Testis (tissue), 3 donors: ENCODE measurements around the gene GRIN2C. TPM values are rescaled to one million over a fixed set of nuclear protein-coding genes. Genes with fewer than 3 reads are reported as not detected.

ENCODE experiments used
- DNase-seq: peaks from one replicate; pipeline ENCODE4 v3.0.0-alpha.2; 2019
- H3K27ac ChIP-seq, 2 donors: fragments of 200-600 bp; sonication (generic); one replicate each; pipeline ENCODE4 v1.5.1; 2019
- H3K27me3 ChIP-seq: fragments of 200-600 bp; sonication (generic); one replicate; pipeline ENCODE4 v1.5.1; 2019
- H3K36me3 ChIP-seq: fragments of 200-600 bp; sonication (generic); one replicate; pipeline ENCODE4 v1.5.1; 2017; ENCODE audit warnings: low read depth; ENCODE audit errors: missing control alignments
- H3K4me1 ChIP-seq: fragments of 200-600 bp; sonication (generic); one replicate; pipeline ENCODE4 v1.5.1; 2019
- H3K4me3 ChIP-seq, 2 donors: fragments of 200-600 bp; sonication (generic); one replicate each; pipeline ENCODE4 v1.5.1; 2017 to 2019
- H3K9me3 ChIP-seq: fragments of 200-600 bp; sonication (generic); one replicate; pipeline ENCODE4 v1.5.1; 2017
- CTCF ChIP-seq, 3 experiments: fragments of 450-650 bp in 2 of 3; fragments of 200-600 bp in 1 of 3; sonication (generic) in 1 of 3; IDR thresholded peaks; one replicate each; pipeline ENCODE4 v1.5.1; 2016 to 2019; ENCODE audit warnings: antibody characterized with exemption in 3 of 3, mild to moderate bottlenecking in 2 of 3, moderate library complexity in 1 of 3
- POLR2A ChIP-seq: fragments of 450-650 bp; IDR thresholded peaks from one replicate; pipeline ENCODE4 v1.6.1; 2017; ENCODE audit warnings: antibody characterized with exemption, mild to moderate bottlenecking, moderate library complexity
- WGBS, 2 donors: methylation state at CpG; one replicate each; pipeline ENCODE4 v1.1.5; 2018; 5-methylcytosine and 5-hydroxymethylcytosine counted together
- intact Hi-C: fragments of 100-400 bp; cut with DNase I; formaldehyde crosslinking; loops from one replicate; pipeline ENCODE4 v1.15.1; 2023; ENCODE audit warnings: low total_unique reads
- polyA plus RNA-seq: library from polyadenylated mRNA; stranded (reverse); fragments of 350-450 nt; fragmentation: Illumina TruSeq; extraction: RNeasy Lipid Tissue Mini Kit (QIAGEN cat#74804); gene quantifications from one replicate; pipeline ENCODE4 v1.2.3, GENCODE V29; 2014; ENCODE audit warnings: low read depth, low replicate concordance; ENCODE audit not compliant: insufficient read depth
- total RNA-seq, 2 donors: library from RNA; depleted of rRNA; stranded (reverse); fragments of >200 nt; gene quantifications; one replicate each; pipeline ENCODE4 v1.2.3, GENCODE V29; 2016

Gene GRIN2C
- total and polyA plus RNA-seq, 3 donors from 2014 or later: 7.7 to 20.8 (median 20.1) TPM

DNA sequence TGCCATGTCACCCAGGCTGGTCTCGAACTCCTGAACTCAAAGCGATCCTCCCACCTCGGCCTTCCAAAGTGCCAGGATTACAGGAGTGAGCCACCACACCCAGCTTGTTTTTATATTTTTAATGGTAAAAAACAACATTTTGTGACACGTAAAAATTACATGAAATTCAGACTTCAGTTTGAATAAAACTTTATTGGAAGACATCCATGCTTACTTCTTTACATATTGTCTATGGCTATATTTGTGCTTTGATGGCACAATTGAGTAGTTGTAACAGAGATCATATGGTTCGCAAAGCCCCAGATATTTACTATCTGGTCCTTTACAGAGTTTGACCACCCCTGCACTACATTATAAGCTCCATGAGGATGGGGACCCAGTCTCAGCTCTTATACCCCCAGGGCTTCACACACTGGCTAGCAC, 14.9 kb upstream of the GRIN2C start:
- intact Hi-C loops: no loop called here
- Histone ChIP-seq H3K4me1 (peaks cover 21% of the 10 kb centered on the region), H3K27ac (no peak overlapping the region), H3K4me3 (no peak overlapping the region), H3K36me3 (no peaks in the 10 kb centered on the region), H3K9me3 (no peaks in the 10 kb centered on the region), H3K27me3 (no peaks in the 10 kb centered on the region)
- DNase-seq: no peak
- no peak for TF ChIP-seq CTCF (IDR thresholded peaks at IDR 0.05)
- TF ChIP-seq POLR2A: no peak
- 83 to 95% methylated on average over 5 of the region's 5 CpGs for WGBS, 2 donors

GRCh38 chr17:74873874-74874614, 14.4 kb upstream of the GRIN2C start:
- DNase-seq: no peak
- no peaks in the 10 kb centered on the region for H3K27me3 ChIP-seq
- H3K4me1 ChIP-seq: peaks cover 27% of the 10 kb centered on the region
- WGBS, 2 donors: 46 to 54% methylated on average over 6 of the region's 6 CpGs
- H3K4me3 ChIP-seq: peak overlapping the region; percentile 74 to 89
- H3K27ac ChIP-seq: peak overlapping the region; percentile 76 to 91
- intact Hi-C loops: no loop called here
- no peaks in the 10 kb centered on the region for H3K9me3 ChIP-seq
- H3K36me3 ChIP-seq: no peaks in the 10 kb centered on the region
- no peak for TF ChIP-seq POLR2A
- TF ChIP-seq CTCF (IDR thresholded peaks at IDR 0.05): no peak

DNA sequence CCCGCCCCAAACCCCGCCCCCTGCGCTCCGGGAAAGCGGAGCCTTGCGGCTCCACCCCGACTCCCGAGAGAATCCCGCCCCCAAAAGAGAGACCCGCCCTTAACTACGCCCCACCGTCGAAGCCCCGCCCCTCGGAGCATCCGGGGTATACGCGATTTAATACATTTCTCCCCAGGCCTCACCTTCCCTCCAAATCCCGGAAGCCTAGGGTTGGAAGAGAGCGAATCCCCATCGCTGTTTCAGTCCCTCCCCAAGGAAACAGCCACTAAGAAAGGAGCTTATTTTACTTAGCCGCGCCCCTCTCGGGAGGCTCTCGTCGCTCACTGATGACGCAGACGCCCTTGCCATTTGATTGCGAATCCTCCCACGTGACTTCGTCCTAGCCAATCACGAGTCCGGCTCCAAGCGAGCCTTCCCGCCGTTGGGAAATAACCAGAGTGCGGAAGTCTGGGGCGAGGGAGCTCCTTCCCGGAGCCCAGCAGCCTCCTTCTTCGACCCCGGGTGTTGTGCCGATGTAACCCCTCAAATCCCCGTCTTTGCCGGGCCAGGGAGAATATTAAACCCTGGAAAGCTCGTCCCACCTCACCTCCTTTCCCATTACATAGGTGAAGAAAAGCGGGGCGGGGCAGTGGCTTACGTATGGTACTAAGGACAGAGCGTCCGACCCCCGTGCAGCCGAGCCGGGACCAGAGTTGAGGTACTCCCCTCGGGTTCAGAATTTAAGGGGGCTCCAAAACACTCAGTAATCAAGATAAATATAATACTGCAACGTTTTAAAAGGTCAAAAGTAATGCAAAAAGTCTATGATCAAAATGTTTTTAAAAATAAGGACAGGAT, 13.6 kb upstream of the GRIN2C start:
- intact Hi-C loops: no loop called here
- Histone ChIP-seq H3K27me3 (no peaks in the 10 kb centered on the region), H3K36me3 (no peaks in the 10 kb centered on the region), H3K4me3 (peak overlapping the region; percentile 74 to 89), H3K4me1 (peaks cover 35% of the 10 kb centered on the region), H3K27ac (peak overlapping the region; percentile 76 to 91), H3K9me3 (no peaks in the 10 kb centered on the region)
- DNase-seq: peak; percentile 100
- TF ChIP-seq CTCF (IDR thresholded peaks at IDR 0.05) (peak in 2 of 3 experiments; percentile 7 to 16), POLR2A (peak; percentile 36)
- WGBS, 2 donors: 0% methylated on average over 48 to 49 of the region's 55 CpGs

DNA sequence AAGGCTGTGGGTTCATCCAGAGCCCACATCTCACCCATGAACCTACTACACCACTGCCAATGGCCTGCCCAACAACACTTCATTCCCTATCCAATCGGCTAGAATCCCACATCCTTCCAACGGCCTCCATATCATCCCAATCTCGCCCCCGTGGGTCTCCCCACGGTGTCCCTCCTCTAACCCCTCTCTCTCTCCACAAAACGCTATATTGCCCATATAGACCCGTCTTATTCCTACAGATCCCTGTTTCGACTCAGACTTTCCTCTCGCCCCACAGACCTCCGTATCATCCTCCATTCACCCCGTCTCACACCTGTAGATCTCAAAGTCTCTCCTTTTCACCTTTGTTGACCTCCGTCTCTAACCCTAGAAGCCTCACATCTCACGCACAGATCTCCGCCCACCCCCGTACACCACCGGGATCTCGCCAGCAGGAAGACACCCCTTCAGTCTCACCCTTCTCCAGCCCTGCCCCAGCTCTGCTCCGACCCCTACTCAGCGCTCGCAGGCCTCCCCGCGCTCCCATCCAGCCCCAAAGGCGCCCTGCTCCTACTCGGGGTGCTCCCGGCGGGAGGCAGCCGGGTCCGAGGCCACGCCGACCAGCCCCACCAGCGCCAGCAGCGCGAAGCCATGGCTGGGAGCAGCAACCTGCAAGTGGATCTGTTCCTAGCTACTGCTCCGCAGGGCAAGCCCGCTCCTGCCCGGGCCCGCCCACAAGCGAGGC, 12.8 kb upstream of the GRIN2C start, which contains the start of gene FDXR:
Gene FDXR, minus strand, starts transcription at position 682 of the 724 bp plus-strand sequence. Its CDS starts 50 bp downstream, at position 632.
- Histone ChIP-seq H3K9me3 (no peaks in the 10 kb centered on the region), H3K4me3 (peak within 1 kb of the TSS; percentile 74 to 89), H3K36me3 (no peaks in the 10 kb centered on the region), H3K27ac (peak within 1 kb of the TSS; percentile 76 to 91), H3K4me1 (peaks cover 35% of the 10 kb centered on the region), H3K27me3 (no peaks in the 10 kb centered on the region)
- DNase-seq: no peak
- WGBS, 2 donors: 7% methylated on average over 22 to 30 of the region's 38 CpGs
- intact Hi-C loops: no loop called here
- TF ChIP-seq POLR2A (no peak), CTCF (IDR thresholded peaks at IDR 0.05) (no peak)
